HG03432 (cell line): Measurements from ENCODE around the gene OTOP2.
"Not testable (repeated sequence)": the region's sequence is repeated elsewhere in the genome, so short reads cannot be mapped to it uniquely, and the experiment has no call there.

Experiments used
- ATAC-seq: cut with Tn5 transposase; IDR thresholded peaks from one replicate; pipeline ENCODE4 v1.9.1; 2021; ENCODE audit warnings: mild to moderate bottlenecking, moderate library complexity; ENCODE audit not compliant: unreplicated experiment

The OTOP2 gene

DNA sequence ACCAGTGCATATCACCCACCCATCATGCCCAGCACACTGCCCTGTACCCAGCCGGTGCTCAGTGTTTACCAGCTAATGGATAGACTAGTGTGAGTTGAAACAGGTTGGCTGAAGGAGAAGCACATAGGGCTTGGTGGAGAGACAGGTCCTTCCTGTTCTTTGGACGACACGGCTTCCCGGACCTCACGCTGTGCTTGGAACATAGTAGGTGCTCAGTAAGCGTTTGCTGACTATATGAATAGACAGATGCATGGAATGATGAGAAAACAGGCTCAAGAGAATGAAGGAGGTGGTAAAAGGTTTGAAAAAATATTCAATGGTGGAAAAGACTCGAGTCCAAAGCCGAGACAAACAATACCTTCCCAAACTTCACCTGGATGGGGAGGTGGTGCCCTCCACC is 23.9 kb upstream of the OTOP2 start:
- ATAC-seq = no peak

DNA sequence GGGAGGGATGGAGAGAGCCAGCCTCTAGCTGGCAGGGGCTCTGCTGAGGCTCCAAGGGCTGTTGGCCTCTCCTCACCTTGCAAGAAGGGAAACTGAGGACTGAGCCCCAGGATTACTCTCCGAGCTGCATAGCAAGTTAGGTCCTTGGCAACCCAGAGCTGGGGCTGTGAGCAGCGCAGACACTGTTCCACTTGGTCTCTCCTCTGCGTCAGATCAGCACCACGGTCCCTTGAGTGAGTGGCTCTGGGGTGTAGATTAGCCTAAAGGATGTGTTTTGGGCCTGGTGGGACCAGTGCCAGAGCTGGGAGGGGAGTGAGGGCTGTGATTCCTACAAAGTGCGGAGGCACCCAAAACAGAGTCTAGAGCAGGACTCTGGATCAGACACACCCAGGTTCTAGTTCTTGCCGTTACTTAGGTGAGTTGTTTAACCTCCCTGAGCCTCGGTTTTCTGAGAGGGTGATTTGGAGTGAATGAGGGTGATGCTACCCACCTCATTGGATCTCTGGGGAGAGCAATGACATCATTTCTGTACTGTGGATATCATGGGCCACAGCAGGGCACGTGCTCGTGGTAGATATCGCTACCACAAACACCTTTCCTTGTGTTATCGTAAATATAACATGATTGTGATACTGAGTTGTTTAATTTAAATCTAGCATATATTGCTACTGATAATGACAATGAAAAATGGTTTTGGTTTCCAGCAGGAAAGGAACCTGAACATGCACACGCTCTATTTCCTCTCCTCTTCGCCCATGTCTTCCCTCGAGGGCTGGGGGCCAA is 22.5 kb upstream of the OTOP2 start:
- no peak for ATAC-seq

DNA sequence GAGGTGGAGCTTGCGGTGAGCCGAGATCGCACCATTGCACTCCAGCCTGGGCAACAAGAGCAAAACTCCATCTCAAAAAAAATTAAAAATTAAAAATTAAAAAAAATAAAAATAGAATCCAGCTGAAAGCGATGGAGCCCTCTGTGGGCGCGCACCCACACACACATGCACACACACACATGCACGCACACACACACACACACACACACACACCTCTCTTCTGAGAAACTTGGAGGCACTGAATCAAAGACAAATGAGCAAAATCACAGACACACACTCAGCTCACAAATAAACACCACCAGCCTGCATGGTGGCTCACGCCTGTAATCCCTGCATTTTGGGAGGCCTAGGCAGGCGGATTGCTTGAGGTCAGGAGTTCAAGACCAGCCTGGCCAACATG is 21.0 kb upstream of the OTOP2 start:
- no peak for ATAC-seq

DNA sequence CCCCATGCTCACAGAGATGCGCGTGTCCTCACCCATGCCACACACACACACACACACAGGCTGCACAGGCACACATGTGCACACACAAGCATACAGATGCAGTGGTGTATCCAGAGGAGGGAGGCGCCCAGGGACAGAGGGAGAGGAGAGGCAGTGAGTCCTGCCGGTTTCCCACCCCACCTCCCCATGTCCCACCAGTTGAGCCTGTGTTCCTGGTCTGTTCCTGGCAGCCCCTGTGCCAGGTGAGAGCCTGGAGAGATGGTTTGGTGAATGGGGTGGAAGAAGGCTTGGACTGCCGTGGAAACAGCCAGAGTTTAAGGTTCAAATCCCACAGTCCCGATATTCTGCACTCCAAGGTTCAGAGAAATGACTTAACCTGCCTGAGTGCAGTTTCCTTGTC is 20.4 kb upstream of the OTOP2 start:
- no peak for ATAC-seq

DNA sequence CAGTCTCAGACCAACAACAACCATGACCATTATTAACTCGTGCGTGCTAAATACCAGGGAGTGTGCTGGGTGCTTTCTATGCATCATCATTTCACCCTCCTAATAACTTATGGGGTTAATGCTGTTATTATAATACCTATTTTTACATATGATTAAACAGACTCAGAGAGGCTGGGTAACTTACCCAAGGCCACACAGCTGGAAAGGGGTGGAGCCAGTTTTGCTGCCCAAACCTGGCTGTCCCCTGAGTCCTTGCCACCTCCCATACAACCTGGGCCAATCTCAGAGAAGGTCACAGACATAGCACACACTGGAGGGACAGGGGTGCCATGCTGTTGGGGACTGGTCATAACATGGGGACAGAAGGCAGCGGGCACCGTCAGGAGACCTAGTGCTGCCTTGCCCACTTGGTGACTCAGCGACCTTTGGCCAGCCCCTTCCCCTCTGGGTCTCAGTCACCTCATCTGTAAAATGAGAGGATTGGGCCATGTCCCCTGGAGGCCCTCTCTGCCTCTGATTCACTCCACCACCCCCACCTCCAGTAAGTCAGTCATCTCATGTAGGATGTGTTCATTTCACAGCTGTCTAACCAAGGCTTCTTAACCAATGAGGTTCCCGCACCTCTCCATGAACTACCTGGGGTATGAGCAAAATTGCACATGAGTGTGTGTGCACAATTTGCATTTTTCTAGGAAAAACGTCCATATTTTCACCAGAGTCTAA is 19.2 kb upstream of the OTOP2 start:
- no peak for ATAC-seq

DNA sequence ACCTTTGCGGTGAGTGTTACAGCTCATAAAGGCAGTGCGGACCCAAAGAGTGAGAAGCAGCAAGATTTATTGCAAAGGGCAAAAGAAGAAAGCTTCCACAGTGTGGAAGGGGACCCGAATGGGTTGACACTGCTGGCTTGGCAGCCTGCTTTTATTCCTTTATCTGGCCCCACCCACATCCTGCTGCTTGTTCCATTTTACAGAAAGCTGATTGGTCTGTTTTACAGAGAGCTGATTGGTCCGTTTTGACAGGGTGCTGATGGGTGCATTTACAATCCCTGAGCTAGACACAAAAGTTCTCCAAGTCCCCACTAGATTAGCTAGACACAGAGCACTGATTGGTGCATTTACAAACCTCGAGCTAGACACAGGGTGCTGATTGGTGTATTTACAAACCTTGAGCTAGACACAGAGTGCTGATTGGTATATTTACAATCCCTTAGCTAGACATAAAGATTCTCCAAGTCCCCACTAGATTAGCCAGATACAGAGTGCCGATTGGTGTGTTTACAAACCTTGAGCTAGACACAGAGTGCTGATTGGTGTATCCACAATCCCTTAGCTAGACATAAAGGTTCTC is 17.8 kb upstream of the OTOP2 start:
- ATAC-seq = not testable (repeated sequence)

DNA sequence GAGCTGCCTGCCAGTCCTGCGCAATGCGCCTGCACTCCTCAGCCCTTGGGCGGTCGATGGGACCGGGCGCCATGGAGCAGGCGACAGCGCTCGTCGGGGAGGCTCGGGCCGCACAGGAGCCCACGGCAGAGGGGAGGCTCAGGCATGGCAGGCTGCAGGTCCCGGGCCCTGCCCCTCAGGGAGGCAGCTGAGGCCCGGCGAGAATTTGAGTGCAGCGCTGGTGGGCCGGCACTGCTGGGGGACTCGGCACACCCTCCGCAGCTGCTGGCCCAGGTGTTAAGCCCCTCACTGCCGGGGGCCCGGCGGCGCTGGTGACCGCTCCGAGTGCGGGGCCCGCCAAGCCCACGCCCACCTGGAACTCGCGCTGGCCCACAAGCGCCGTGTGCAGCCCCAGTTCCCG is 17.1 kb upstream of the OTOP2 start:
- ATAC-seq = no peak

DNA sequence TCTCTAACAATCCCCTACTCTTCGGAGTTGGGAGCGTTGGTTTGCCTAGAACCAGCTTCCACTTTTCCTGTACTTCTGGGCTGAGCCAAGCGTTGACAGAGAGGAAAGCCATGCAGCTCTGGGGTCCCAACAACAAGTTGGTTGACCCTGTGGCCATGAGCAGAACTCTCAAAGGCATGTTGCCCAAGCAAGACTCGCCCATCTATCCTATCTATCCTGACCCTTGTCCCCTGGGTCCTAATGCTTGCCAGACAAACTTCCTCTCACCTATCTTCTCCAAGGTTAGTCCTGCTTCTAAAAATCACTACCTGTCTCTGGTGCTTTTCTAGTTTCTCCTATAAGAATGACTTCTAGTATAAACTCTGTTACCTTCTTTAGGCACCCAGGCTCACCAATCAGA is 15.0 kb upstream of the OTOP2 start:
- ATAC-seq = not testable (repeated sequence)

DNA sequence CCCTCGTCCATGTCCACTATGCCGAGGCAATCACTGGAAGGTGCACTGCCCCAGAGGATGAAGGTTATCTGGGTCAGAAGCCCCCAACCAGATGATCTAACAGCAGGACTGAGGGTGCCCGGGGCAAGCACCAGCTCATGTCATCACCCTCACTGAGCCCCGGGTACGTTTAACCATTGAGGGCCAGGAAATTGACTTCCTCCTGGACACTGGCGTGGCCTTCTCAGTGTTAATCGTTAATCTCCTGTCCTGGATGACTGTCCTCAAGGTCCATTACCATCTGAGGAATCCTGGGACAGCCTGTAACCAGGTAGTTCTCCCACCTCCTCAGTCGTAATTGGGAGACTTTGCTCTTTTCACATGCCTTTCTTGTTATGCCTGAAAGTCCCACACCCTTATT is 12.7 kb upstream of the OTOP2 start:
- ATAC-seq = not testable (repeated sequence)

DNA sequence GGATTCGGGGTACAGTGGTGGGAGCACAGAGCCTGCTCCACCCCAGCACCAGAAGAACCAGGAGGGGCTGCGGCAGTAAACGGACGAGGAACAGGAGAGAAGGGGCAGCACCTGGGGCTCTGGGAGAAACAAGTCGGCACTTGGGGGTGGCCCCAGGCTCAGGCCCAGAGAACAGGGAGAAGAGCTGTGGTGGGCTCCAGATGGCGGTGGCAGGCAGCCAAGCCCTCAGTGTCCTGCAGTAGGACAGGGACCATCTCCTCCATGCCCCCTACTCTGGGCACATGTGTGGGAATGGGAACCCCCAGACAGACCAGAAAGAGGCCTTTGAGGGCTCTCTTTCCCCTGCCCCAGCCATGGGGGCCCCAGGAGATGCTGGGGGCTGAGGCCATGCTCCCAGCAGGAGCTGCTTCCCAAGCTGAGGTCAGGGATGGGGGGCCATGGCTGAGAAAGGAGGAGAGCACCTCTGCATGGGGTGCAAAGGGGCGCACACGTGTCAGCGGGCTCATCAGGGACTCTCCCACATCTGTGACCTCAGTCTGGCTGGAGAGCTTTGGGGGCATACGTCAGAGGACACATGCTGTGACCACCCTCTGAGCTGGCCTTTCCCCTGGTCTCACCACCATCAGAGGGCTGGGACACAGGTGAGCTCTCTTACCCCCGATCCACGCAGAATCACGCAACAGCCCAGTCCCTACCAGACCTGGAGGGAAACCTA is 7.8 kb upstream of the OTOP2 start:
- no peak for ATAC-seq

DNA sequence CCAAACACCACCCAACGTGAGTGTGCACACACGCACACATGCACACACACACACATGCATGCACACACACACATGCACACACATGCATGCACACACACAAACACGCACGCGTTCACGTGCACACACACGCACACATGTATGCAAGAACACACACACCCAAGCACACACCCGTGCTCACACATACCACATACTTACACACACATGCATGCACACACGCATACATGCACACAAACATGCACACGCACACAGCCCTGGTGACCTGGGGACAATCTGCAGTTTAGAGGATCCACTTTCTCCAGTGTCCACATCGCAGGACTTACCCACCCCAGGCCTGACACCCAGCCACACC is 7.2 kb upstream of the OTOP2 start:
- no peak for ATAC-seq

DNA sequence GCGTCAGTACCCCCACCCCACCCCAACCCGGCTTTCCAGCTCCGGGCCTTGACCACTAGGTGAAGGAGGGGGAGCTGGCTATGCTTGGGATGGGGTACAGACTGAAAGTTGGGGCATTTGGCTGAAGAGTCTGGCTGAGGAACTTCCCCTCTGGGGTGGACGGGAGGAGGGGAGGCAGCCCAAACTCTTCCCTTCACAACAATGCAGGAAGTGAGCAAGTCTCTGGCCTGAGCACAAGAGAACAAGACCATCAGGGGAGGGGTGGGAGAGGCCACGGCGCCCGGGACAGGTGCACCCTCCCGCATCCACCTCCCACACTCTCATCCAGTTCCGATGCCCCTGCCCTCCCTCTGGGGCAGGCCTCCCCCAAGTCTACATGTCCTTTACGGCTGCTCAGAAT is 6.6 kb upstream of the OTOP2 start:
- no peak for ATAC-seq

DNA sequence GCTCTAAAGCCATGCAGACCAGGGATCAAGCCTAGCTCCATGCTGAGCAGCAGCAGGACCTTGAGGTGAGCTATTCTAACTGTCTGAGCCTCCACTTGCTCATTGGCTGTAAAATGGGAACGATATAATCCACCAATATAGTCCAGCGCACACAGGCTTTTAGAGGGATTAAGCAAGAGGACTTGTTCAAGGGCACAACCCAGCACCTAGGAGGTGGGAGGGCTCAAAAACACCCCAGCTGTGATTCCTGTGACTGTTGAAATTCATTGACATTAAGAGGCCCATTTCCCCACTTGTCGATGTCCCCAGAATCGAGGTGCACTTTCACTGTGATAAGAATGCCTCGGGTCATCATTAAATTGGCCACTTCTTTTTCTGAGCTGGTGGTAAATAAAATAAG is 5.2 kb upstream of the OTOP2 start:
- ATAC-seq = no peak

DNA sequence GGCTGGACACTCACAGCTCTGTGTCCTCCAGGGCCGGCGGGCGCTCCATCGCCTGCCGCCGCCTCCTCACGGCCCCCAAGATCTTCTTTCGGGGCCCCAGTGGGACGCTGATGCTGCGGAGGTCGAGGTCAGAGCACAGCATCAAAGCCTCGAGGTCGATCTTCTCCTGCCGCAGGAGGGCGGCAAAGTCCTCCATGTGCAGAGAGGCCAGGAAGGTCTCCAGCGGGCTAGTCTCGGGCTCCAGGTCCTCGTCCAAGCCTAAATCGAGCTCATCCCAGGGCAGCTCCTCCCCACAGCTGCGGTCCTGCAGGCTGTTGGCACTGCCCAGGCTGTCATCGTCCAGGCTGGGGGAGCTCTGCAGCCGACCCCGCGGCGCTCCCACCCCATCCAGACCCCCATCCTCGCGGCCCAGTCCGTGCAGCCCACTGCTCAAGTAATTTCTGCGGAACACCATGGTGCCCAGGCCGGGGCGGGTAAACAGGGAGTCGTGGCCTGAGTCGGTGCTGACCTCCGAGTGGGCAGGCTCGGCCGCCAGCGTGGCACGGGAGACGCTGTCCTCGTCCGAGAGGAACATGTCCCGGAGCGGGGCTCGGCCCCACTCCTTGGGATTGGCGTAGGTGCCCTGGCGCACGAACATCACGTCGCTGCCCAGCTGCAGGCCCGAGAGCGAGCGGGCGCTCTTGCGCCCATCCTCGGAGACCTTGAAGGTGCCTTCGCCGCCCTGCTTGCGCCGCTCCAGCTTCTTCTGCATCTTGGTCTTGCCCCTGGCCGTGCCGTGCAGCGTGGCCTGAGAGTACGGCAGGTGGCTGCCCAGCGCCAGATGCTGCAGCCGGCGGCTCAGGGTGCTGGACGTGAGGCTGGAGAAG is 4.4 kb upstream of the OTOP2 start:
- ATAC-seq = no peak

DNA sequence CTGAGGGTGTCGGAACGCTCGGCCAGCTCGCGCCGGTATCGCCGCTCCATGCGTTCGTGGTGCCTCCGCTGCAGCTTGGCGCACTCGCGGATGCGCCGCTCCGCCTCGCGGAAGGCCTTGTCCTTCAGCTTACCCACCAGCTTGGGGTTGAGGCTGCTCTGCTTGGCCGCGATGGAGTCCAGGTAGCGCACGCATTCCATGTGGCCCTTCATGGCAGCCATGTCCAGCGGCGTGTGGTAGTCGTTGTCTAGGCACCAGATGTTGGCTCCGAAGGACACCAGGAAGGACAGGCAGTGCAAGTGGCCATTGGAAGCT is 3.8 kb upstream of the OTOP2 start:
- no peak for ATAC-seq

DNA sequence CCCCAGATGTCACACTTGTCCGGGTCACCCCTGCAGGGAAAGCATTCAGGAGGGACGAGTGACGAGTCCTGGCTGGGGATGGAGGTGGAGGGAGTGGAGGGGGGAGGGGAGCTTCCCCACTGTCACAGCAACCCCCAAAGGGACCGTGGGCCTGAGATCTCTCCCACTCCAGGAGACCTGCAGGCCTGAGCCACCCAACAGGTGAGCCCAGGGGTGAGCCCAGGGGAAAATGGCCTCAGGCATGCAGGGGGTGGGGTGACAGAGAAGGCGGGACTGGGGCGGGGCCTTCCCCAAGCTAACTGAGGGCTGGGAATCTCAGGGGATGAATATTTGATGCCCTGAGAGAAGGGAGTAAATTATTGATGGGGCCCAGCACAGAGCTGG is 3.4 kb upstream of the OTOP2 start:
- no peak for ATAC-seq

DNA sequence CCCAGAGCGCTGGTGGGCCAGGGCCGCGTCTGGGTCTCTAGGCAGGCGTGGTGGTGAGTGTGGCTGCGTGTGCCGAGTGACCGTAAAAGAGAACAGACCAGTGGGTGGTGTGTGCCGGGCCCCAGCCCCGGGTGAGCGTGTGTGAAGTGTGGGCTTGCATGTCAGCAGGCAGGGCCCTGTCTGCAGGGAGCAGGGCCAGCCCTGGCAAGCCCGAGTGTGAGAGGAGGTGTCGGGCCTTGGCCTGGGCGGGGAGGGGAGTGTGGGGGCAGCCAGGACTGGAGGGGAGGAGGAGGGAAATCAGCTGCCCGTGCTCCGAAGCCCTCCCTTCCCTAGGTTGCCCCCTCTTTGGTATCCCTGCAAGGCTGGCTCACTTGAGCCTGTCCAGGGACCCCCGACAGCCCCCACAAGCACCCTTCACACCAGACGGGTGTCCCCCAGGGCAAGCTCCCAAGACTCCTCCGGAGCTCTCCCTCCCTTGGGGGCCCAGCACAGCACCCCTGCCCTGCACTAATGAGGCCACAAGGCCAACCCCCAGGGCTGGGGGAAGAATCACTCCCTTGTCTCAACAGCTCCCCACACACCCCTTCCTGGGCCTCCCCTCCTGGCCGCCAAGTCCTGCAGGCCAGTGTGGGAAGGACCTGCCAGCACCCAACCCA is 2.9 kb upstream of the OTOP2 start:
- no peak for ATAC-seq

DNA sequence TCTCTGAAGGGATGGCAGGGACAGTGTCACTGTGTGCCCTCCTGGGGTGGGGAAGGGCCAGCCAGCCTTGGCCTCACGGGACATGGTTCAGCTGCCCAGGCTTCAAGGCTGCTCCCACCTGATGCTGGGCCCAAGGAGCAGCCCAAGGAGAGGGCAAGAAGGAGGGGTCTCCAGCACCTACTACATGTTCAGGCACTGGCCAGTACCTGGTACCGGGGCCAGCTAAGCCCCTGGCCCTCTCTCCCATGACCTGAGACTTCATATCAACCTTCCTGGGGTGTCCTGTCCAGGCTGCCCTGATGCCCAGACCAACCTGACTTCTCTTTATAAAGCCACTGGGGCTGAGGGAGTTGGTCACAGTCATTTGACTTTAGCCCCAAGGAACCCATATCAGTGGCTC is 2.3 kb upstream of the OTOP2 start:
- no peak for ATAC-seq

DNA sequence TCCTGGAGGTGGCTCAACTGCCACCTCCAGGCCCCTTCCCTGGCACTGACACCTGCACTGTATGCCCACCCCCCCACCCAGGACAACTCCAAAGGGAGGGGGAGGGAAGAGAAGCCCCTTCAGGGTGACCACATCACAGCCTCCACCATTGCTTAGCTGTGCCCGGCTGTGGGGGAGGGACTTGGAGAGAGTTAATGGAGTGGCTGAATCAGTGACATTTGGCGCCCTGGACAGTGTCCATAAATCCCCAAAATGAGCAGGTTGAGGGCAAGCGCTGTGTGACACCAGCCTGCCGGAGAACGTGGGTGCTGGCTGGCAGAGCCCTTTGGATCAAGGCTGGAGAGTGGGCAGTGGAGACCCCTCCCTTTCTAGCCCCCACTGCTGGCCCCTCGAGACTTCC is 1.9 kb upstream of the OTOP2 start:
- no peak for ATAC-seq

DNA sequence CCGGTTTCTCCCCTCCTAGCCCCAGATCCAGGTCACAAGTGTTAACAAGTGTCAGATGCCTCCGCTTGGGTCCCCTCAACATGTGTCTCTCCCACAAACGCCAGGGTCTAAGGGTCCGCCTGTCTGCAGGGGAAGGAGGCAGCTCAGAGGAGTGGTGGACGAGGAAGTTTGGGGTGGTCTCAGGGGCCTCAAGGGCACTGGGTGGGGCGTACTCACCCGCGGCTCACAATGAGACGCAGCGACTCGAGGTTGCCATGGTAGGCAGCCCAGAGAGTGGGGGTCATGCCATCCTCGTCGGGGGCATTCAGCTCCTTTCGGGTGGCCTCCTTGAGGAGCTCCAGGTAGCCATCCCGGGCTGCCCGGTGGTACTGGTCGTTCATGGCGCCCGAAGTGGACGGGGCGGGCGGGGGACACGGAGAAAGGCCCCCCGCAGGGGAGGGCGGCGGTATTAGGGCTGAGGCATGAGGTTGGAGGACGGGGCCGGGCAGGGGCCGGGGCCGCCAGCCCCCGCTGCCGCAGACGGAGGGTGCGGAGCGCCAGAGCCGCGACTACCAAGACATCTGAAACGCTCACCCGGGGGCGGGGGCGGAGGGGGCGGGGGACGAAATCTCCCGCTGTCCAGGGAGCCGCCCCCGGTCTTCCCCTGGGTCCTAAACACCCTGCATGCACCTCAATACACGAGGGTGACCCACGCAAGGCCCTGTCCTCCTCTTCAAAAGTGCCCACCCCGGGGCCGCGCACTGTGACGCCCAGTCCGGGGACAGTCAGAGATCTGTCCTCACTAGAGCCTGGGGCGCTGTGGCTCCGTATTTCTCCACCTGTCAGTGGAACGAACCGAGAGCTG is 1.2 kb upstream of the OTOP2 start, which contains the start of gene USH1G:
USH1G (minus strand) TSS at position 562 of the 844 bp plus-strand sequence; CDS start at position 380, 182 bp downstream.
- ATAC-seq = no peak
